Retinal pigment epithelial cell (primary cell): Measurements from ENCODE around the gene SEPTIN2.
"Not testable (repeated sequence)": the region's sequence is repeated elsewhere in the genome, so short reads cannot be mapped to it uniquely, and the experiment has no call there.

Experiments
- DNase-seq: peaks from one replicate; pipeline ENCODE4 v3.0.0-alpha.2; 2010; ENCODE audit warnings: low read depth
- H3K4me3 ChIP-seq: 2 replicates; pipeline ENCODE4 v1.5.1; 2011; ENCODE audit warnings: mild to moderate bottlenecking, low read length, control low read depth, moderate library complexity
- TF ChIP-seq, protein P1 (sequence below): conservative IDR thresholded peaks from 2 replicates; pipeline ENCODE4 v1.5.1; 2011; ENCODE audit warnings: low read depth, low read length, control low read depth, inconsistent platforms

The SEPTIN2 gene

DNA sequence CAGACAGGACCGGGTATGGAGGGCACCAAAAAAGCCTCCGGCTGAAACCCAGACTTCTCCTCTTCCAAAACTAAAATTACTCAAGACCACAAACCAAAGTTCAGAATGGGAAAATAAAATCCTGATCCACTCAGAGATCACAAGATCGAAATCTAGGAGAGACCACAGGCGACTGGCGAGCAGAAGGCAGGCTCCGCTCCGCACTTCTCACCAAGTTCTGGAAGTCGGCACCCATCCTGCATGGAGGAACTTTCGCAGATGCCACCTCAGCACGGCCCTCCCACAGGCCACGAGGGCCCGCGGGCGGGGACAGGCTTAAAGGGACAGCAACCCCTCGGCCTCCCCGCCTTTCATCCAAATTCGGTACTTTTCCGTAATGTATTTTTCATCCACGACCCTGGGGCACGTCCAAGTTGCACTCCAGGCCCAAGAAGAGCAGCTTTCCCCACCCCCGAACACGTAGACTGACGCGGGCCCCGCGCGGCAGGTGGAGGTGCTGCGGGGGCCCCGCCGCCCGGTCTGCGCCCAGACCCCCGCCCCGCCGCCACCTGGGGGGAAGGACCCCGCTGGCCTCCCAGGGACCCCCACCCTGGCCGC lies 43.9 kb upstream of the SEPTIN2 start:
- peak; percentile 28 for DNase-seq
- H3K4me3 ChIP-seq, result peak overlapping the region; percentile 76
- TF ChIP-seq, protein P1, sequence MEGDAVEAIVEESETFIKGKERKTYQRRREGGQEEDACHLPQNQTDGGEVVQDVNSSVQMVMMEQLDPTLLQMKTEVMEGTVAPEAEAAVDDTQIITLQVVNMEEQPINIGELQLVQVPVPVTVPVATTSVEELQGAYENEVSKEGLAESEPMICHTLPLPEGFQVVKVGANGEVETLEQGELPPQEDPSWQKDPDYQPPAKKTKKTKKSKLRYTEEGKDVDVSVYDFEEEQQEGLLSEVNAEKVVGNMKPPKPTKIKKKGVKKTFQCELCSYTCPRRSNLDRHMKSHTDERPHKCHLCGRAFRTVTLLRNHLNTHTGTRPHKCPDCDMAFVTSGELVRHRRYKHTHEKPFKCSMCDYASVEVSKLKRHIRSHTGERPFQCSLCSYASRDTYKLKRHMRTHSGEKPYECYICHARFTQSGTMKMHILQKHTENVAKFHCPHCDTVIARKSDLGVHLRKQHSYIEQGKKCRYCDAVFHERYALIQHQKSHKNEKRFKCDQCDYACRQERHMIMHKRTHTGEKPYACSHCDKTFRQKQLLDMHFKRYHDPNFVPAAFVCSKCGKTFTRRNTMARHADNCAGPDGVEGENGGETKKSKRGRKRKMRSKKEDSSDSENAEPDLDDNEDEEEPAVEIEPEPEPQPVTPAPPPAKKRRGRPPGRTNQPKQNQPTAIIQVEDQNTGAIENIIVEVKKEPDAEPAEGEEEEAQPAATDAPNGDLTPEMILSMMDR, result no peak

DNA sequence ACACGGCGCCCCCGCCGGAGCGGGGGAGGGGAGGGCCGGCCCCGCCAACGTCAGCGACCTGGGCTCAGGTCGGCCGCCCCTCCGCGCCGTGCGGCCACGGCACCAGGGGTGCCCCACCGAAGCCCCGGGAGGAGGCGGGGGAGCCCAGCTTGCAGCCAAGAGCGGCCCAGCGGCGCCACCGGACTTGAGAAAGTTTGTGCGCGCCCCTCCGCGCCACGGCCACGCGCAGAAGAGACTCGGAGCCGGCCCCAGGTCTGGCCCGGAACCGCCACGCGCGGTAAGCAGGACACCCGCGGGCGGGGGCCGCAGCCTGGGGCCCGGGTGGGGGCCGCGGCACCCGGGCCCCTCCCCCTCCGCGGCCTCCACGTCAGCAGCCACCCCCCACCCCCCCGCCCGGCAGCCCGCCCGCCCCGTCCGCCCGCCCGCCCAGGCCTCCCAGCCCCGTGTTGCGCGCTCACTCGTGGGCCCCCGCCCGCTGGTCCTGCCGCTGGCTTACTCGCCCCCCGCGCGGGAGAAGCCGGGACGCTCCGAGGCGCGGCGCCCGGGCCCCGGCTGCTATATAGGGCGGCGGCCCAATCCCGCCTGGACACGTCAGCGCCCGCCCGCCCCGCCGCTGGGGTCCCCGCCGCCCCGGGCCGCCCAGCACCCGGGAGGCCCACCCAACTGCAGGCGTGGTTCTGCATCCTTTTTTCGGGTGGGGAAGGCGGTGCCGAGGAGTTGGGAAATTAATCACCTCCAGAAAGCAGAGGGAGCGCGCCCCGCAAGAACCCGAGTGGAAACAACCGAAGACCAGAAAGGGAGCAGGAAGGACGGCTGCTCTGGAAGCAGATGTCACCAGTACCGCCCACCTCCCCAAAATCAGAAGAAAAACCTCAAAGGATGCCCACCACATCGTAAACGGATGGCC lies 43.2 kb upstream of the SEPTIN2 start:
- no peak for DNase-seq
- TF ChIP-seq, protein P1, result no peak

DNA sequence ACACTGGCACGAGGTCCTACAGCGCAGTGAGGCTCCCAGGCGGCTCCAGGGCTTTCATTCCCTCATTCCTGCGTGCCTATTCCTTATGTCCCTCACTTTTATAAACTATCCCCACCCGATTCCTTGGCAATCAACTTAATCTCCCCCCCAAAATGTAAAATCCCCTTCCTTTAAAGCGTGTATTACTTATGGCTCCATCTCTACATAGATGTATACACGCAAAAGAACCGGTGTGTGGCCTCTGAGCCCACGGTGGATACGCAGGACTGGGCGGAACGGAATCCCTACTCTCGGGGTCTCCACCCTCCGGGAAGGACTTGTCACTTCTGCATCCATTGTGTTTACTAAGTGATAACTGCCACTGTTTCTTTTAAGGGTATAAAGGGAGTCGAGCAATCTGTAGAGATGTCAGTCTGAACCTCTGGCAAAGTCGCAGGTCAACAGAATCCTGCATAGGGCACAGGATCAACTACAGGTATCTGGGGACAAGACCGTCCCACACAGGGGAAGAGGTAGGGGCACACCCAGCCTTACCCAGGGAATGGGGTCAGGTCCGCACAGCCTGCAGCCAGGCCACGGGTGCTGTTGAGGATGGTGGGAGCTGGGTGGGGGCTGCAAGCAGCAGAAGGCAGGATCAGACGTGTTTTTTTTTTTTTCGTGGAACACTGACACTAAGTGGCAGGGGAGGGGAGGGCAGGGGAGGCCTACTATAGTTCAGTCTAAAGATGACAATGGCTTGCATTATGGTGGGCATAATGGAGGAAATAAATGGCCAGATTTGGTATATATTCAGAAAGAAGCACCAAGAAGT lies 42.3 kb upstream of the SEPTIN2 start:
- no peak for DNase-seq

More for the DNA sequence above, 43.2 kb upstream of the SEPTIN2 start:
- peak overlapping the region; percentile 76 for H3K4me3 ChIP-seq

DNA sequence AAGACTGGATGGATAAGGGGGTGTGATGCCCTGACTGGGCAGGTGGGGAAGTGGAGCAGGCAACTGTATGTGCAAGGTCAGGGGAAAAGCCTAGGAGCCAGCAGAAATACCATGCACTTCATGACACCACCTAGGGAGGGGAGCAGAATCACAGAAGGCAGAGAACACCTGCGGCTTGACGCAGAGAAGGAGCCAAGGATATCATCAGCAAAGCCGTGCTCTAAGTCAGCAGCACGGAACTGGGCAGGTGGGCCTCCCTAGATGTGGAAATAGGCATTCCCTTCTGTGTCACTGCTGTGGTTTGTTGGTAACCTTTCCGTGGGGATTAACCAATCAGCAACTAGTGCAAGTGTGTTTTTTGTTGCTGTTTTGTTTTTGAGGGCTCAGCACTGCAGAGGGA lies 41.6 kb upstream of the SEPTIN2 start:
- no peak overlapping the region for H3K4me3 ChIP-seq
- no peak for DNase-seq
- TF ChIP-seq, protein P1, result no peak

More for the DNA sequence above, 42.3 kb upstream of the SEPTIN2 start:
- H3K4me3 ChIP-seq, result peak overlapping the region; percentile 76
- TF ChIP-seq, protein P1, result no peak

DNA sequence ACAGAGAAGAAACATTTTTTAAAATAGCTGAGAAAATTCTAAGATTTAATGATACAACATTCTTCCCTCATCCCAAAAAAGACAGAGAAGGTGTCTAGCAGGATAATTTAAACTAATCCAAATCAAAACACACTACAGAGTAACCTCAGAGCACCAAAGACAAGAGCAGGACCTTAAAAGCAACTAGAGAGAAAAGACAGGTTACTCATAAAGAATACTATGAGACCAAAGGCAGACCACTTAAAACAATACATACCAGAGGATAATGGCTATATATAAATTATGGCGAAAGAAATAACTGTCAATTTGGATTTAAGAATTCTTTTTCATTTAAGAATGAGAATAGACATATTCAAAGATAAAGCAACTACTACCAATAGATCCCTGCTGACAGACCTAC lies 40.2 kb upstream of the SEPTIN2 start:
- TF ChIP-seq, protein P1, result no peak
- H3K4me3 ChIP-seq, result no peak overlapping the region

DNA sequence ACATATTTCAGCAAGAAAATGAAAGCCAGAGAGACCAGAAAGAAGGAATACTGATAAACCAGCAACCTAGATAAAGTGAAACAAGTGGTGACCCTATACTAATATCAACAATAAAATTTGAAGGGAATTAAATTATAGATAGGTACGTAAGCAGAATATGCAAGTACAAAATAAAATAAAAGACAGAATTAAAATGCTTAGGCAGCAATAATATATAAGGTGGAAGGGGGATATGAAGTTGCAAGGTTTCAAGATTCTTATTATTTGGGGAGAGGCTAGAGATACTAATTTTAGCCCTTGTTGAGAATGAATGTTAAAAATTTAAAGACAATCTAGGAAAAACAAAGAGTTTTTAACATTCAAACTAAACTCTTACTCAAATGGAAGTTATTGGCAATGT lies 39.8 kb upstream of the SEPTIN2 start:
- TF ChIP-seq, protein P1, result no peak
- no peak for DNase-seq

More for the DNA sequence above, 40.2 kb upstream of the SEPTIN2 start:
- DNase-seq, result no peak

DNA sequence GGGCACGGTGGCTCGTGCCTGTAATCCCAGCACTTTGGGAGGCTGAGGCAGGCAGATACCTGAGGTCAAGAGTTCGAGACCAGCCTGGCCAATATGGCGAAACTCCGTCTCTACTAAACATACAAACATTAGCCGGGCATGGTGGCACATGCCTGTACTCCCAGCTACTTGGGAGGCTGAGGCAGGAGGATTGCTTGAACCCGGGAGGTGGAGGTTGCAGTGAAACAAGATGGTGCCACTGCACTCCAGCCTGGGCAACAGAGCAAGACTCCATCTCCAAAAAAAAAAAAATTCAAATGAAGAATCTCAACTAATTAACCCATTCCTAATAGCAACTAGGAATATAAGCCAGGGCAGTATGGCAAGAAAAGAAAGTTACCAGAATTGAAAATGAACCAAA lies 37.4 kb upstream of the SEPTIN2 start:
- not testable (repeated sequence) for H3K4me3 ChIP-seq, DNase-seq

More for the DNA sequence above, 39.8 kb upstream of the SEPTIN2 start:
- H3K4me3 ChIP-seq, result no peak overlapping the region
